Superior temporal gyrus (tissue), 1 donor: ENCODE measurements around the gene GLCCI1.
A peak's percentile ranks its signal among the peaks of the same experiment; 100 is the strongest.

Experiments
- DNase-seq: peaks from one replicate; pipeline ENCODE4 v3.0.0-alpha.2; 2016; ENCODE audit errors: extremely low spot score

The GLCCI1 gene

DNA sequence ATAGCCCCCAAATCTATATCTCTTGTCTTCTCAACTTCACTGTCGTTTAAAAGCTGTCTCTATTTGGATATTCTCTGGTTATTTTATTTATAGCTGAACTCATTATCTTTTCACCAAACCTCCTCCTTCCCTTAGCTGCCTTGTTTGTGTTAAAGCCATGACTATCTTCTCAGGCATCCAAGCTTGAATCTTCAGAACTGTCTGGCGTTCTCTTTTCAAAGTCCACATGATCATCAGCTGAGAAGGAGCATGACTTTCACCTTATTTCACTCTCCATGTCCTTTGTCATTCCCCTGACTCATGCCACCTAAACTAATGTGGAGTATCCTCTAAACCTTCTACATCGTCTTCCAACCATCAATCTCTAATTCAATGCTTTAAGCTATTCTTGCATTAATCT is 5.7 kb upstream of the GLCCI1 start:
- no peak for DNase-seq

DNA sequence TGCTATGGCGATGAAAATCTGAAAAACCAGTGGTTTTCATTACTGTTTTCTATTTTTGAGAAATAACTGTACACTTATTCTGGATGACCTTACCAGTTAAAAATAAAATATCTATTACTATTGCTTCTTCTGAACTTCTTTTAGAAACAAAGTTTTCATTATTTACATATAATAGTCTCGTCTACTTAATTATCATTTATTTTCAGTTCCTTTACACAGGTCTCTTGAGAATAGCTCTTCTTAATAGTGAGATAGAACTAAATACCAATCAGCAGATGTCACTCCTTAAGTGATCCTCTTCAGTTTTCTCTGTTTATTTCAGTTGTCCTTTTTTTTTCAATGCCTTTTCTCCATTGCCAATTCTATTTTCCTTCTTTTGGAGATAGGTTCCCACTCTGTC is 4.3 kb upstream of the GLCCI1 start:
- no peak for DNase-seq

DNA sequence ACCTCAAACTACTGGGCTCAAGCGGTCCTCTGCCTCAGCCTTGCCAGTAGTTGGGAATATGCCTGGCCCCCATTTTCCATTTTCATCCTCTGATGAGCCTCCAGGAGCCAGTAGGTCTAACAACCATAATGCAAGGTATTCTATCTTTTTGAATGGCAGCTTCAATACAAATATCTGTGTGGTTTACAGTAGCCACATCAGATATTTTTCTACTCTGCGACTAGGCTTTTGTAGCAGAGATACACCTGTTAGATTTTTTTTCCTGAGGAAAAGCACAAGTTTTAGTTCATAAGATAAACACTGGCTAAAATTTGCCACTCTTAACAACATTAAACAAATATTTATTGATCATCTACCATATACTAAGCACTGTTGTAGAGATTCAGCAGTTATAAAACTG is 3.9 kb upstream of the GLCCI1 start:
- no peak for DNase-seq

DNA sequence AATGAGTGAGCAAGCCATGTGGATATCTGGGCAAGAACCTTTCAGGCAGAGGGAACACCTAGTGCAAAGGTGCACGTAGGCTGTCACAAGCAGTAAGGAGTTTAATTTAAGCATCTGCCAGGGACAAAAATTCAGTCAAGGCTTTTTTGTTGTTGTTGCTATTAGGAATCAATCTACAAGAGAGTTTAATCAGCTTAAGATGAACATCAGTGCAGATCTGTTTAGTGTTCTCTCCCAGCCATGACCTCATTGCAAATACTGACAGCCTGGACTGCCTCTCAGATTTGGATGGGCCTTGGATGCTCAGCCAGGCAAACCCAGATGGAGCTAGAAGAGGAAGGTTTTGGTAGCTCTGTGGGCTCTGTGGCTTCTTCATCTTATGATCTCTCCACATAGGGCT is 3.3 kb upstream of the GLCCI1 start:
- DNase-seq, result no peak

DNA sequence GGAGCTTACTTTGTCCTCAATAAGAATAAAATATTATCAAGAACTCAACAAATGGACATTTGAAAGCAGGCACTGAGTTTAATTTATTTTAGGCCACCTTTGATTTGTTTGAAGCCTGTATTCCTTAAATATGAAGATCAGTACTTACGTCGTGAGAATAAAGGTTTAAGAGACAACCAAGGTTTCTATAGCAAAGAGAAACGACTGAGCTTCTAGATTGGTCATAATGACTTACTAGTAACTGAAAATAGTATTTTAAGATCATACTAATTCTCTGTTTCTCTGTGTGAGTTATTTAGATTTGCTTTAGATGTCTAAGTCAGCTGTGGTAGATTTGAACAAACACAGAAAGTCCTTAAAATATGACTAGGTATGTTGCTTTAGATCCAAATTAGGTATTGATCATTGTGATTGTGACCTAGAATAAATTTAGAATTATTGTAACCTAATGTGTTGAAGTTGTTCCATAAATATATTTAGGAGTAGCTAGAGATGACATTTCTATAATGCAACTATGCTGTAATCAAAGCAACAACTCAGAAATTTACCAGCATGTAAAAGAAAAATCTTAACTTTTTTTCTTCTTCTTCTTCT is 2.4 kb upstream of the GLCCI1 start:
- DNase-seq, result no peak

DNA sequence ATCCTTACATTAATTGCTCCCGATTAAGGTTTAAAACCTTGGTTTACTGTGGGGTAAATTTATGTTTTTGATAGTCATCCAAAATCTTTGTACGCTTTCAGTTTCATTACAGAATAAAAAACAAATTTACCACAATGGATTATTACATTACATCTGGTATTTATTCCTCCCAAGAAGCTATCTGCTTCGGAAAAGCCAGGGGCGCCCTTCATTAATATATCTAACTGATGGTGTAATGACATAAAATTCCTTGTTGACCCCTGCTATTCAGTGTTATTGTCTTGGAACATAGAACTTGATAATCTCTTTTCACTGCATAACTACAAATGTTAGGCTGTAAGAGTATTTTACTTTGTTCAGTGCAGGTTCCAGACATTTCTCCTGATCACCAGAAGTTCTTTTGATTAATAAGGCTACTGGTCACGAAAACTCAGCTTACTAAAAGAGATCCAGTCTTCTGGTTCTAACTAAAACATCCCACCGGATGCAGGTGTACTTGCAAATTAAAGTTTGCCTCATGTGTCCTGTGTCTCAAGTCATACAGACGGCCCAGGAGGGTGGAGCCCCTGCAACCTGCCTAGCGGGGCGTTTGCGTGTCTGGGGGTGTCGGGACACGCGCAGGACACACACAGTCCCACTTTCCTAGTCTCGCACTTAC is 581 bp upstream of the GLCCI1 start:
- DNase-seq, result no peak

DNA sequence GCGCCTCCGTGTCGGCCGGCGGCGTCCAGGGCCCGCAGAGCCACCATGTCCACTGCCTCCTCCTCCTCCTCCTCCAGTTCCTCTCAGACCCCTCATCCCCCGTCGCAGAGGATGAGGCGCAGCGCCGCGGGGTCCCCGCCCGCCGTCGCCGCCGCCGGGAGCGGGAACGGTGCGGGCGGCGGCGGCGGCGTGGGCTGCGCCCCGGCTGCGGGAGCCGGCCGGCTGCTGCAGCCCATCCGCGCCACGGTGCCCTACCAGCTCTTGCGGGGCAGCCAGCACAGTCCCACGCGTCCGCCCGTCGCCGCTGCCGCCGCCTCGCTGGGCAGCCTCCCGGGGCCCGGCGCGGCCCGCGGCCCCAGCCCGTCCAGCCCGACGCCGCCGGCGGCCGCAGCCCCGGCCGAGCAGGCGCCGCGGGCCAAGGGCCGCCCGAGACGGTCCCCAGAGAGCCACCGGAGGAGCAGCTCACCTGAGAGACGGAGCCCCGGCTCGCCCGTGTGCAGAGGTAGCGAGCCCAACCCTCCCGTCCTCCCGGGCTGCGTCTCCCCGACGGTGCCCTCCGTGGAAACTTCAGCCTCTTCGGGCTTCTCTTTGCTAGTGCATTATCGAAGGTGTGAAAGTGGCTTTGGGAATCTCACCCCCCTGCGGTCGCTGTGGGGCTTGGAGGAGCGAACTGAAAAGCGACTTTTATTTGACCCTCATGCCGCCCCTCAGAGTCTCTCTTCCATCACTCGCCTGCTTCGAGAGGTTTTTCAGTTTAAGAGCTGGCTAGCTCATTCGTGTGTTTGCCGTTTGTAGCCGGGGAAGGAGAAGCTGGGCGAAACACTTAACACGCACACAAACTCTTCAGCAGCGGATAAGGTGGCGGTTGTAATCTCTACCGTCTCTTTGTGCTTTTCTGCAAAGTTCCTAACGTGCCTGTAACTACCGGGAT is 975 bp downstream of the GLCCI1 start:
- peak; percentile 68 for DNase-seq

DNA sequence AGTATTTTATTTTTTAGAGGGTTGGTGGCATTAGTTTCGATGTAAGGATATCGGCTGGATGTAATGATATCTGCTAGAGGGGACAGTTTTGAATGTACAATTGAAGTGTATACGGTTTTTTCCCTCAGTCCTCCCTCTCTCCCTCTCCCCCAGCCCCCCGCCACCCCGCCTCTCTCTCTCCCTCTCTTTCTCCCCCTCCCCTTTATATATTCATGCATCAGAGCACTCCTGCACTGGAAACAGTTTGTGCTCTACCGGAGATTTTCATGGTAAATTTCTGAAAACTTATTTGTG is 1.6 kb downstream of the GLCCI1 start:
- no peak for DNase-seq

DNA sequence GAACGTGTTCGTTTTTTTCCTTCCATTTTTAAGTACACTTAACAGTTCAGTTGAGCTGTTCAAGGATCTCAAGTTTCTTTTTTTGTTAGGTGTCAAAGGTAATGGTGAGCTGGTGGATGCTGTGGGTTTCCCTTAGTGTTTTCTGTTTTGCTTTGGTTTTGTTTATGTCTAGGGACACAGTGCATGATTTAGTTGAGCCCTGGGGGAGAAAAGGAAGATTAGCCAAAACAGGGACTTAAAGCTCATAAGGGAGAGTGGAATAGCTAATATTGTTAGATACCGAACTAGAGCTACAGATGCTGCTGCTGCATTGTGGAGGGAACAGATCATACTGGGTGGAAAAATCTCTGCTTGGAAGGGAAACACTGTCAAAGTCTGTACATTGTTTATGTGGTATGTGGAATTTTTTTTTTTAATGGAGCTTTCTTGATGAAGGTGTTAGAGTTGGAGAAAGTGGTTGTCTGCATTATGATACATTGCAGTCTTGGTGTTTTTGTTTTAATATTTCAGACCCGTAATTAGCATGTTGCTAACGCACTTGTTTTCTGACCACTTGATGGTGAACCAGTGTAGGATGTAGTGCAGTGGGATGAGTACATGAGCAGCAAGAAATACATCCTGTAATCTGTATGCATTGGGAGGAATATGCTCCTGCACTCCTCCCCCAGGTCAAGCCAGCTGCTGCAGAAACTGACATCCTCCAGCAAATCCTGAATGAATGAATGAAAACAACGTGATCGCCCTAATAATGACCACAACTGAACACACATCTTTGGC is 2.1 kb downstream of the GLCCI1 start:
- DNase-seq, result peak; percentile 67

DNA sequence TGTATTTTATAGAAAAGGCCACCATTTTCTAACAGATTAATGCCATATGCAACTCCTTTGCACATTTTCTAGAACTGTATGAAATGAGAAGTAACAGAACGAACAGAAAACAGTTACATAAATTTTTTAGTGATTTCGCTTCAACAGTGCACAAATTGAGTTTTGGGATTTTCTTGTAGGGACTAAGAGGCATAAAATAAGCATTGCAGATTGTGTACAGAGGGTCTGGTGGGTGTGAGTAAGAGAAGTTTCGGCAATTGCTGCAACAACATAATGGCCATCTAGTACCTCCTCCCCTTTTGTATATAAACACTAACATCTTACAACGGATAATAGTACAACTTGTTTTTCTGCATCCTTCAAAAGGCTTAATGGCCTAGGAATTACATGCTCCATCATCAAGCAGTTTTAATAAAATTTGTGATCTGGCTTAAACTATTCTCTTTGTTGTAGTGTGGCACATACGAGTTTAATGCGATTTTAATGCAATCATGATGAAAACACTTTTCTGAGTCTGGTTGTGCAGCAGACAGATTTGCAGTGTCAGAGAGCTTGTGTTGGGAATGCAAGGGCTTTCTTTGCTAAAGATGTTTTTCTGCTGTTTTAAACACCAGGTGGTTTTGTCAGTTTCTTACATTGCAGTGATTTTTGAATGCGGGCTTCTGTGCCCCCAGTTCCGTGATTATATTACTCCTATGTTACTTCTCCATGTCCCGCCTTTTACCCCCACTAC is 2.9 kb downstream of the GLCCI1 start:
- DNase-seq, result peak; percentile 70

DNA sequence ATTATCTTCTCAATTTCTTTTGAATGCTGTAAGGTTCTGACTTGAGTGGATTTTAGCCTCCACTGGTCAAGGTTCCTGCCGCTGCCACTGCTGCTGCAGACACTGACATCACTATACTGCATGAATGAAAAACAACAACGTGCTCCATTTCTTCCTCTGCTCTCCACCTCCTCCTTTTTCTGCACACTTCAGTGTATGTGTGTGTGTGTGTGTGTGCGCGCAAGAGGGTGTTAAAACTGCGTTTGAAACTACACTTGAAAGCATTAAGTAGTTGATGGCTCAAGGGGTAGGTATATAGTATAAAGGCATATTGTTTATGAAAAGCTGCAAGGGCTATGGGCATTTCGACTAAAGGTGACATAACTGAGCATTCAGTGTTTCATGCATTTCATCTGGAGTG is 3.5 kb downstream of the GLCCI1 start:
- DNase-seq, result peak; percentile 69

DNA sequence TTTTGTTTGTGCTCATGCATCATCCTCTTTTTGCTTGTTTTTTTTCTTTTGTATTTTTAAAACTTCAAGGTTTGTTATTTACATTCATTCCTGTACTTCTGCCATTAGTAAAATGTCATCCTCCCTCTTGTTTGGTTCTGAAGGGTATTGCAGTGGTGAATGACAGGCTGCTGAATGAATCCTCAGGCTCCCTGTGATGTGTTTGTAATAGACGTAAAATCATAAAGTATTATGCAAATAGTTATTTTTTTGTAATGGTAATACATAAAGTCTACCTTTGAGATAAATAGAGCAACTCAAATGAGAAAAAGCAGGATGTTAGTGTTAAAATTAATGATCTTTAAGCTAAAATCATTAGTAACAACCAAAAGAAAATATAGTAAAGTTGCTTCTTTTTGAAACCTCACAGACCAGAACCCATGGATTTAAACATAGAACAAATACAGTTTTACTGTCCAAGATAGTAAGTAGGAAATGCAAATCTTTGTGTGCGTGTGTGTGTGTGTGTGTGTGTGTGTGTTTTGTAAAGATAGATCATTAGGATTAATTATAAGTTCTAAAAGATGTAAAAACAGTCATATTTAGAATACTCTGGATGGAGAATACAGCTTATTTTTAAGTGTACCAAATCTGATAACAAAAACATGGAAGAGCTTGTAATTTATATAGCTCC is 4.5 kb downstream of the GLCCI1 start:
- DNase-seq, result peak; percentile 56

DNA sequence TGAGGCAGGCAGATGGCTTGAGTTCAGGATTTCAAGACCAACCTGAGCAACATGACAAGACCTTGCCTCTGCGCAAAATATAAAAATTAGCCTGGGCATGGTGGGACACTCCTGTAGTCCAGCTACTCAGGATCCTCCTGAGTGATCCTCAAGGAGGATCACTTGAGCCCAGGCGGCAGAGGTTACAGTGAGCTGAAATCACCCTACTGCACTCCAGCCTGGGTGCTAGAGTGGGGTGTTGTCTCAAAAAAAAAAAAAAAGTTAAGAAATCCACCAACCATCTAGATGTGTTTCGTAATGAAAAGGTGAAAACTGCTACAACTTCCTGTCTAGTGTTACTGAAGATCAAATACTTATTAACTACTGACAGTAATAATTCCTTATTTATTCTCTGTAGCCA is 8.1 kb downstream of the GLCCI1 start:
- DNase-seq, result no peak

DNA sequence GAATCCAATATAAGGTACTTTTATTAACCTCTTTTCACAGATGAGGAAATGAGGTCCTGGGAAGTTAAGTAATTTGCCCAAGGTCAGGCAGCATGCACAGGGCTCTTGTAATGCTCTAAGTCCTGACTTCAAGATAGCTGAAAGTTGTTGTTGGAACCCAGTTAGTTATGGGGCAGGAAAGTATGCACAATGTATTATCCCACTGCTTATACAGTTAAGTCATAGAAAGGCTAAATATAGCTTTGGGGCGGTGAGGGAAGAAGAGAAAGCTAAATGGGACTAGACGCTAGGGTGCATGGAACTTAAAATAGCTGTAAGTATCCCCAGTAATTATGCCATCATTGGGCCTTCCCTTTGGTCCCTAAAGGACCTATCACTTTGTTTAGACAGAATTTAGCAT is 9.2 kb downstream of the GLCCI1 start:
- no peak for DNase-seq

DNA sequence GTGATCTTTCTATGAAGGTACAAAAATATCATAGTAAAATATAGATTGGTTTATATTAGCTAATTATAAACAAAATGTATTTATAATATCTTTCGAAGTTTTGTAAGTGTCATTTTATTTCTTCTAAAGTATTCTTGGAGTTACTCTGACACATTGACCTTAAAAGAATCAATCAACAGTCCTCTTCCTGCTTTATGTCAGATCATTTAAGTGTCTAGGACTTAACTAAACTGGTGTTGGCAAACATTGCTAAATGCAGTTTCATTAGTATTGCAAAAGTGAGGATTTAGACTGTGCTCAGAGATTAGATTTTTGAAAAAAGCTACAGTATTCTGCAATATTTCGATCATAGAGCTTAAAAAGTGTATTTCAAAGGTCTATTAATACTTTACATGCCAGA is 10.3 kb downstream of the GLCCI1 start:
- no peak for DNase-seq

DNA sequence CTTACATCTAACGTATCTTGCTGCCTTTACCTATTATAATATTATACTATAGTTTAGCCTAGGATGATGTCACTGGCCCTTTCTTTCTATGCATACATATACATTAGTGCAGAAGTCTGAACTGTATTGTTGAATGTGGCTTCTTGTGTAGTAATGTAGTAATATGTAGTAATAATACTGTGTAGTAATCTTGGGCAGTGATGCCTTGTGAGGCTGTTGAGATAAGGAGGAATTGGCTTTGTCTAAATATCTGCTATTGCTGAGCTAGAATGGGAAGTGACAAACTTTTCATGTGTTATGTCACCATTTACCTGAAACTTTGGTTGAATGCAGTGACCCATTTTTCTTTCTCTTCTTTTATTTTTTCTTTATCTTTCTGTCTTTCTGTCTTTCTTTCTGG is 11.0 kb downstream of the GLCCI1 start:
- DNase-seq, result no peak

DNA sequence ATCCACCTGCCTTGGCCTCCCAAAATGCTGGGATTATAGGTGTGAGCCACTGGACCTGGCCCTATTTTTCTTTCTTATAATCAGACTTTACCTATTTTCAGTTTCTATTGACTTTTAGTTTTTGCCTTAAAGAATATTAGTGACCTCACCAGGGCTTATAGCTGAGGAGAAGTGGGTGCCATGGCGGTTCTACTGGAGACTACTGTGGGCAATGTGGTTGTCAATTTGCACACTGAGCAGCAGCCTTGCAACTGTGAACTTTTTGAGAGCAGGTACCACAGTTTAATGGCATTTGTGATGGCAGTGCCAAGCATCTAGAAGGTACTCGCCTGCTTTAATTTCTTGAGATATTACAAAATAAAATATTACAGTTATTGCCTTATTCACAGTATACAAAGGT is 11.5 kb downstream of the GLCCI1 start:
- DNase-seq, result no peak

DNA sequence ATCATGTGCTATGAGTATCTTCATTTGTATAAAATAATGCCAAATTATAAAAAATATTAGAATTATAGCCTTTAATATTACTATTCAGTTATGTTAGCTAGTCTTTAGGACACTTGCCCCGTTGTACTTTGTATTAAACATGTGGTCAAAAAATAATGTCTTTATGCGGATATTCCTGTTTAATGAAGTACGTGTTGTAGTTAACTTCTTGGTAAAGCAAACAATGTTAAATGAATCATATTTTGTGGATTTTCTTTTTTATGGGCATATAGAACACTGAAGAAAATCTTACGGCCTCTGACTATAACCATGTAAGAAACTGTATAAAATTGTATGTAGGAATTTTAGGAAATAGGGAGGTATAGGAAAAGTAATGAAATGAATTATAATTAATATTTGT is 14.3 kb downstream of the GLCCI1 start:
- no peak for DNase-seq

DNA sequence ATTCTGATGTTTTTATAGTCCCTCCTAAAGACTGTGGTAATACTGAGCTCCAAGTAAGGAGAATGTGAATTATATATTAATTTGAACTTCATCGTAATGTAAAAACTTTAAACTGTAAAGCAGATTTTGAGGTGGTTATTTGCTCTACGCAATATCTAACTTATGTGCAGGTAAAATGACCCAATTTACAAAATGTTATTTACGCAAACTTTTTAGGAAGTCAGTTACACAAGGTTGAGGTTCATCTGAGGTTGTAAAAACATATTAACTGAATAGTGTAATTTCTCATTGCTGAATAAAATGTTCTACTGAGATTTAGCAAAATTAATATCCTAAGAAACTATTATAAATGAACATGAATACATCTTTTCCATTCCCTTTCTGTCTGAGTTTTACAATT is 15.8 kb downstream of the GLCCI1 start:
- no peak for DNase-seq

DNA sequence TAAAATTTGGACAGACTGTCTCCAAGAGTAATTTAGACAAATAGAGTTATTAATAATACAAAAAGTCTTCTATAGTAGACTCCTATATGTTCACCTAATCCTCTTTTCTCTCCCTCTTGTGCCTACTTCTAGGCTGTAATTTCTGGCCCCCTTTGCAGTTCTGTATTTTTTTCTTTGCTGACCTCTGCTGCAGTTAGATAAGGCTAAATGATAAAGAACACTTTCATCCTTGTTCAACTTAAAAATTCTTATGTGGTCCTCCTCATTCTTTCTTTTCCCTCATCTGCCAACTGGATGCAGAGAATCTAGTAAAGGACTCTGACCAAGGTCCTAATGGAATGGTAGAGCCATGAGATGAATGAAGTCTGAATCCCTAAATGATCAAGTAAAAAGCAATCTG is 20.1 kb downstream of the GLCCI1 start:
- DNase-seq, result no peak

DNA sequence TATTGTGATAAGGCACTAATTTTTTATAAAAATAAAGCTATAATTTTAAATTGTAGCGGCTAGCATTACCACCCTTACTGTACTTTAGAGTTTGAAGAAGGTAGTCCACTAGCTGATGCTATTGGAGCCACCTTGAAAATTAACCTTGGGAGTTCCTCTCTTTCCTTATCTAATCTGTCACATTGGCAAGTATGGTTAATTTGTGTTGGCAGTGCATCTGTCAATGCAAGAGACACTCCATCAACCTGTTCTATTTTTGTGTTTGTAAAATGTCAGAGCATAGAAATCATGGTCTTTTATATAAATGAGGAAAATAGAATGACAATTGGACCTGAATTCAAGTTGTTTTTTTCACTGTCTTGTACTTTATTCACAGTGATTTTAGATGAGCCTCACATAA is 20.5 kb downstream of the GLCCI1 start:
- no peak for DNase-seq
